GM18951 (cell line): Measurements from ENCODE around the gene CD33.

ENCODE experiments used
- POLR2A ChIP-seq: IDR thresholded peaks from 4 replicates; pipeline ENCODE4 v1.6.1; 2011; ENCODE audit warnings: mild to moderate bottlenecking; ENCODE audit not compliant: insufficient read length, insufficient read depth; ENCODE audit errors: extremely low read depth
- in situ Hi-C: fragments of 300-500 bp; cut with MboI; formaldehyde crosslinking; loops from one replicate; pipeline ENCODE4 v1.12.0; 2022; ENCODE audit warnings: low sequenced_read_pairs, mixed read lengths, inconsistent platforms; ENCODE audit not compliant: unreplicated experiment

The CD33 gene

DNA sequence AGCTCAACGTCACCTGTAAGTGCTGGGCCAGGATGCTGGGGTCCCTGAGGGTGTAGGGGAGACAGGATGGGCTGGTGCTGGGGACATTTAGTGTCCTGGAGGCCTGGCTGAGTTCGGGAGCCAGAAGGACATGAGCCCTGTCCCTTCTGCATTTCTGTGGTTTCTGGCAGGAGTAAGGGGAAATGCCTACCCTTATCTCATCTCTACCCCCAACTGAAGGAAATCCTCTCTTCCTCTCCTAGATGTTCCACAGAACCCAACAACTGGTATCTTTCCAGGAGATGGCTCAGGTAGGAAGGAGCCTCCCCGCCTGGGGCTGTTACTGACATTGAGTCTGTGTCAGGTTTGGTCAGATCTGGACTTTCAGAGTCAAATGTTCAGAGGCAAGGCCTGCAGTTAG lies 1.2 kb downstream of the CD33 start:
- TF ChIP-seq POLR2A: no peak
- in situ Hi-C loops: no loop called here

DNA sequence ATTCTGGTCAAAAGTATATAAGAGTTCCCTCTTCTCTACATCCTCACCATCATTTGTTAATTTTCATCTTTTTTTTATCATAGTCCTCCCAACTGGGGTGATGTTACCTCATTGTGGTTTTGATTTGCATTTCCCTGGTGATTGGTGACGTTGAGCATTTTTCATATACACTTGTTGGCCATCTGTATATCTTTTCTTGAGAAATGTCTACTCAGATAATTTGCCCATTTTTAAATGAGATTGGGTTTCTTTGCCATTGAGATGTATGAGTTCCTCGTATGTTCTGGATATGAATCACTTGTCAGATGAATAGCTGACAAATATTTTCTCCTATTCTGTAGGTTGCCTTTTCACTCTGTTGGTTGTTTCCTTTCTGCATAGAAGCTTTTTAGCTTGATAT lies 2.4 kb downstream of the CD33 start:
- in situ Hi-C loops: no loop called here
- TF ChIP-seq POLR2A: no peak

DNA sequence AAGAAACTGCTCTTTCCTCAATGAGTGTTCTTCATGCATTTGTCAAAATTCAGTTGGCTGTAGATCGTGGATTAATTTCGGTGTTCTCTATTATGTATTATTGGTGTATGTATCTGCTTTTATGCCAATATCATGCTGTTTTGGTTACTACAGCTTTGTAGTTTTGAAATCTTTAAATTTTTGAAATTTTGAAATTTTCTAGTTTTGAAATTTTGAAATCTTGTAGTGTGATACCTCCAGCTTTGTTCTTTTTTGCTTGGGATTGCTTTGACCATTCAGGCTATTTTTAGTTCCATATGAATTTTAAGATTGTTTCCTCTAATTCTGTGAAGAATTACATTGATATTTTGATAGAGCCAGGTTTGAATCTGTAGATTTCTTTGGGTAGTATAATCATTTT lies 3.1 kb downstream of the CD33 start:
- TF ChIP-seq POLR2A: no peak
- in situ Hi-C loops: no loop called here

DNA sequence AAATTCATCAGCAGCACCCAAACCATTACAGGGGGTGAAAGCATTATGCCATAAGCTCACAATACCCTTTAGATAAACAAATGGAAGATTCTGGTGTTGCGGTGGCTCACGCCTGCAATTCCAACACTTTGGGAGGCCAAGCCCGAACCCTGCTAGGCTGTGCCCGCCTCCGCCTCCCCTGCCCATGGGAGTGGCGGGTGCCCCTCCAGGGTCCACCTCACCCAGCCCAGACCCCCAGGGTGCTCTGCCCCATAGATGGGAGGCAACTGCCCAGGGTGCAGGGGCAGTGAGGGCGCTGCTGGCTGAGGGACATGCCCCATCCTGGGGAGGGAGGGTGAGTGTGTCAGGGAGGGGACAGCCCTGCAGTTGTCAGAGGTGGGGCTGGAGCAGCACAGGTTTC lies 16.0 kb downstream of the CD33 start:
- in situ Hi-C loops: no loop called here
- TF ChIP-seq POLR2A: no peak

DNA sequence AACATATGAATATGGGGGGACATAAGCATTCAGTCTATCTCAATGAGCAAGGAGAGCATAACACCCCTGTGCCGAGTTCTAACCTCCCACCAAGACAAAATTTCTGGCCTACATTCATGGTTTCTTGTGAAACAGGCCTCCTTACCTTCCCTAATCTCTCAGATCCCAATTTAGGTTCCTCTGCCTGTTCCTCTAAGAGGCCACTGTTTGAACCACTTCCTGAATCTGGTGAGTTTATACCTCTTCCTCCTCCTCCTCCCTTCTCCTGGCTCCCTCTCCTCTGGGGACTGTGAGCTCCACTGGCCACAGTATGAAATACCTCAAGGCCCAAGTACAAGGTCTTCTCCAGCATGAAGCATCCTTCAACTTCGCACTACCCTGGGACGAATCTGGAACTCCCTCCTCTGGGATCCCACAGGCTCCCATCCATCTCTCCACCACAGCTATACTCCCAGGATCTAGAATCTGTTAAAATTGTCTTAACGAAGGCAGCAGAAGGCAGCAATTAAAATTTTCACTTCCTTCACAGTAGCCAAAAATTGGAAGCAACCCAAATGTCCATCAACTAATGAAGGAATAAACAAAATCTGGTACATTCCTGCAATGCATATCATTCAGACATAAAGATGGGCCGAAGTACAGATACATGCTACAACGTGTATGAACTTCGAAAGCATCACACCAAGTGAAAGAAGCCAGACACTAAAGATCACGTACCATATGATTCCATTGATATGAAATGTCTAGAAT lies 18.2 kb downstream of the CD33 start:
- TF ChIP-seq POLR2A: no peak
- in situ Hi-C loops: no loop called here

DNA sequence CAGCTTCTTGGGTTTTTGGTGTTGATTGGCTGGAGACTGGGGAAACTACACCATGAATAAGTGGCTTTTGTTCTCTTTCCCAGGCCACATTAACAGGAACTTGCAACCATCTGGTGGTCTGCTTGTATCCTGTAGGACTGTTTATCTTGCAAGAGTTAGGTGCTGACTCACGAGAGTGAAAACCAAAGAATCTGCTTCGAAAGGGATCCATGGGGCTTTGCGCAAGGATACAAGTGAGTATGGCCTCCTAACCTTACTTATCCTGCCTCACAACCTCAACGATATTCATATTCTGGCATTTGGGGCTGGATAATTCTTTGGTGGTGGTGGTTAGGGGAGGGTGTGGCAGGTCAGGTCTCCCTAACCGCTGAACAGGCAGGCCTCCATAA lies 21.3 kb downstream of the CD33 start:
- TF ChIP-seq POLR2A: no peak
- in situ Hi-C loops: no loop called here

DNA sequence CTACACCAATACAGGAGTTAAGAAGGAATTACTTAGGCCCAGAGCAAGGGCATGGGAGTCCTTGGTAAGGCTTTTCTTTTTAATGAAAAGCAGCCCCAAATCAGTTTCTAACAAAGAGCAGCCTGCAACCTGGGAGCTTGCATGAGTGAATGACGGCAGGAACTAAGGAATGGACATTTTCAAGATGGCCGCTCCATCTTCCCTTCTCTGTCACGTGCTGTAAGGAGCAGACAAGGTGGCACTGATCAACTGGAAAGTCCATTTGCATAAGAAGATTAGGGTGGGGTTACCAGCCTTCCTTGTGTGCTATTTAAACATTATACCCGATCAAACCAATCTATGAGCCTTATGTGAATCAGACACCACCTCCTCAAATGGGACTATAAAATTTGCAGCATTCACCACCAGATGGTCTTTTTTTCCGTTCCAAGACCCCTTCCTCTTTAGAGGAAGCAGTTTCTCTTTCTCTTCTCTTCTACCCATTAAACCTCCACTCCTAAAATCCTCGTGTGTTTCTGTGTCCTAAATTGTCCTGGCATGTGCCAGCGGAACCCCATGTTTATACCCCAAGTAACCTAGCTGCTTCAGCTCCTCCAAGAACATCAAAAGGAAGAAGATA lies 23.2 kb downstream of the CD33 start:
- in situ Hi-C loops: no loop called here
- TF ChIP-seq POLR2A: no peak

DNA sequence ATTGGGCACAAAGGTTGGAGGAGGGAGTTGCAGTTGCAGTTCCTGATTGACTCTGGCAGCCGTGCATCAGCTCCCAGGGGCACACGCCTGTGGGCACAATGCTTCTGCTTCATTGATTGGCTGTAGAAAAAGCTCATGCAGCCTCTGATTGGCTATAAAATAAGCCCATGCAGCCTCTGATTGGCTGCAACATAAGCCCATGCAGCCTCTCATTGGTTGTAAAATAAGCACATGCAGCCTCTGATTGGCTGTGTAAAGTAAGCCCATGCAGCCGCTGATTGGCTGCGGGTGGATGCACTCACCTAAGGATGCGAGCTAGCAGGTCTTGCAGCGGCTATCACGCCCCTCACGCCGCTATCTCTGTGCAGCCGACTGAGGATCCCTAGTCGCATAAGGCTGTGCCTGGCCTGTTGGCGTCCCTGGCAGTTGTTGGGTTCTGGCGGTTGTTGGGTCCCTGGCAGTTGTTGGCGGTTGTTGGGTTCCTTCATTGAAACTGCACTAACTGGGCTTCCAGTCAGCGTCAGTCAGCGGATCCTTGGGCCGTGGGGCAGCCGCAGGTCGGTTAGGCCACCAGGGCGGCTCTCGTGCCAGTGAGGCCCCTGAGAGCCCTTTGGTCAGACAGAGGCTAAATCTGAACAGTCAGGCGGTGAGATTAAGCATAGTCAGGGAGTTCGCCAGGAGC lies 26.0 kb downstream of the CD33 start, which contains the start of gene SIGLECL1:
Gene SIGLECL1 (plus strand): TSS at position 295 of the 682 bp plus-strand sequence. CDS start 12,993 bp downstream, outside the sequence.
- in situ Hi-C loops: no loop called here
- TF ChIP-seq POLR2A: no peak

DNA sequence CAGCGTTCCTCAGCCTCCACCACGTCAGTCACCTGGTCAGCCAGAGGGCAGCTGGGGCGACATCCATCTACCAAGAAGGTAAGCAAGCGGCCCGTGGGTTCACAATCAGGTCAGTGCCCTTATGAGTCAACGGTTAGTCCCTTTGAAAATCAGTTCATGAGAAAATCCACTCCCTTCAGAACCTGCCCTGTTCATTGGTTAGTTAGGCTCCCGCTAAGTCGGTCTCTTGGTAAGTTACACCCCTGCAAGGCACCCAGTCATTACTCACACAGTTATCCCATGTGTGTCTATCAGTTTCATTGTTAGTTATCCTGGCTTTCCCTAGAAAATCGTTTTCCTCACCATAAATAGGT lies 26.6 kb downstream of the CD33 start:
- in situ Hi-C loops: no loop called here

DNA sequence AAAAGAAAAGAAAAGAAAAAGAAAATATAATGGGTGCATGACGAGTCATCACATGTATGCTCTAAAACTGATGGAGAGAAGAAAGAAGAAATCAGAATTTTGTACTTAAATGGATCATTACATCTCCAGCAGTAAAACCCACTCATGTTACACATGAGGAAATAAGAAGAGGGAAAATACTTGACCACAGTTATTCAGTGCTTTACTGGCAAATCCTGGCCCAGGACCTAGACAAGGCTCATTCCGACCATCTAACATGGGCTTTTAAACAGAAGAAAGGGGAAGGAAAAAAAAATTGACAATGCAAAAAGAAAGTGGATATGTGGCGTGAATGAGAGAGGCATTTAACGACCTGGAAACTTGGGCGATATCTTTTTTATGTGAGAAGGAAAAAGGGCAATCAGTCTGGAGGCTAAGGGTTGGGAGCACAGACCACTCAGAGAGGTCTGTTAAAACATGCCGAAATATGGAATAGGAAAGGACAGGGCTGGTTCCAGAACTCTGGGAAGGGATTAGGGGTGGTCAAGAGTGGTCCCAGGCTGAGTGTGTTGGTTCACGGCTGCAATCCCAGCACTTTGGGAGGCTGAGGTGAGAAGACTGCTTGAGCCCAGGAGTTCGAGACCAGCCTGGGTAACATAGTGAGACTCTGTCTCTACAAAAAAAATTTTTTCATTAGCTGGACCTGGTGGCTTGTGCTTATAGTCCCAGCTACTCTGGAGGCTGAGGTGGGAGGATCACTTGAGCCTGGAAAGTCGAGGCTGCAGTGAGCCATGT lies 27.6 kb downstream of the CD33 start:
- TF ChIP-seq POLR2A: no peak
- in situ Hi-C loops: no loop called here

More for the DNA sequence above, 26.6 kb downstream of the CD33 start:
- no peak for TF ChIP-seq POLR2A

DNA sequence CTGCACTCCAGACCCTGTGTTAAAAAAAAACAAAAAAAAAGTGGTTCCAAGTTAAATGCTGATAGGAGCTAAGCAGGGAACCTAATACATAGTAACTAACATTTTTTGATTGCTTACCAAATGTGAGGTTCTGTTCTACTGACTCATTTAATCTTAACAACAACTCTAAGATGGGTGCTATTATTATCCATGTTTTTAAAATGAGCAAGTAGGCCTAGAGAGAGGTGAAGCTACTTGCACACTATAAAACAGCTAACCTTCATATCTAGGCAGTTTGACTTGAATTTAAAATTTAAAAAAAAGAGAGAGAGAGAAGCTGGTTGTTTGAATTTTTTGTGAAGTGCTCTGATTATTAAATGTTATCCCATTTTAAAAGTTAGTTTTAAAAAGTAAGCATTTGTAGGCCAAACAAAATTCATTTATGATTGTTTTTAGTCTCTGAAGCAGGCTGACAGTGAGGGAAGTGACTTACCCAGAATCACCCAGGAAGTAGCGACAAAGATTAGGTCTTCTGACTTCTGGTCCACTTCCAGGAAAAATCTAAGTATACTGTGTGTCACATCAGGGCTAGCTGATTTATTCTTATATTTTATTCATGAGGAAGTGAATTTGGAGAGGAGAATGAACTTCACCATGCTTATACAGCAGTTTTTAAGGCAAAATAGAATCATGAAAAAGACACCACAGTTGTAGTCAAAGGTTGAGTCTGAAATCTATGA lies 28.4 kb downstream of the CD33 start:
- in situ Hi-C loops: no loop called here
- no peak for TF ChIP-seq POLR2A

DNA sequence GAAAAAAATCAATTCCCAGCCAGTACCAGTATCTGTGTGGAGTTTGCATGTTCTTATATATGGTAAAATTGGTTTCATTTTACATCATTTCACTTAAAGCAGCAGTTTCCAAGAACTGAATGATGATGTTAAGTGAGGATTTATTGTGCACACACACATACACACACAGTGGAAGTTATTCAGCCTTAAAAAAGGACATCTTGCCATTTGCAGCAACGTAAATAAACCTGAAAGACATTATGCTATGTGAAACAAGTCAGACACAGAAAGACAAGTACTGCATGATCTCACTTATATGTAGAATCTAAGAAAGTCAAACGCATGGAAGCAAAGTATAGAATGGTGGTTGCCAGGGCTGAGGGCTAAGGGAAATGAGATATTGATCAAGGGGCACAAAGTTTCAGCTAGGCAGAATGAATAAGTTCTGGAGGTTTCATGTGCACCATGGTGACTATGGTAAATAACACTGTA lies 31.3 kb downstream of the CD33 start:
- in situ Hi-C loops: no loop called here
- no peak for TF ChIP-seq POLR2A

DNA sequence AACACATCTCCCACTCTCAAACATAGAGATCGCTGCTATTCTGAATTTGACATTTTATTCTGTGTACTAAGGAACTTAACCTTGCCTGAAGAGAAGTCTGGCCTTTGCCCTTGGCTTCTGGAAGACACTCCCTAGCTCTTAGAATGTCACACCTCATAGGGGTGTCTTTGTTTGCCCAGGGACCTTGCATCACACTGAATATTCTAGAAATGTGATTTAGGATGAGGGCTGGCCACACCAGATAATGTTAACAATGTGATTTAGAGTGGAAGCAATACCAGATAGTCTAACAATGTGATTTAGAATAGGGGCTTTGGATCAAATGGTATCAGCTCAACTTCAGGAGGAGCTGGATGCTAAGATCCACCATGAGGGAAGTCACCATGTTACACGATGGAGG lies 32.6 kb downstream of the CD33 start:
- in situ Hi-C loops: no loop called here
- TF ChIP-seq POLR2A: no peak
